Nephron (organoid): Measurements from ENCODE around the gene ULK4.

Experiments
- H3K27ac Mint-ChIP-seq, 3 experiments: 2 replicates each; pipeline ENCODE4 v1.8.0; 2020; ENCODE audit warnings: mixed read lengths in 3 of 3, mild to moderate bottlenecking in 2 of 3, moderate library complexity in 1 of 3
- H3K27me3 Mint-ChIP-seq: 2 replicates; pipeline ENCODE4 v1.8.0; 2021; ENCODE audit warnings: low read depth, mild to moderate bottlenecking, moderate library complexity, mixed read lengths
- H3K36me3 Mint-ChIP-seq: 2 replicates; pipeline ENCODE4 v1.8.0; 2020; ENCODE audit warnings: low read depth, mixed read lengths
- H3K4me1 Mint-ChIP-seq: 2 replicates; pipeline ENCODE4 v1.8.0; 2020; ENCODE audit warnings: mixed read lengths
- H3K4me3 Mint-ChIP-seq, 3 experiments: 2 replicates each; pipeline ENCODE4 v1.8.0; 2020; ENCODE audit warnings: mild to moderate bottlenecking in 3 of 3, mixed read lengths in 3 of 3, moderate library complexity in 2 of 3
- H3K9me3 Mint-ChIP-seq: 2 replicates; pipeline ENCODE4 v1.8.0; 2020; ENCODE audit warnings: mixed read lengths
- CTCF ChIP-seq, 3 experiments: fragments of 200-600 bp; sonication (generic); IDR thresholded peaks; one replicate each; pipeline ENCODE4 v1.5.0; 2021; ENCODE audit warnings: antibody characterized with exemption in 3 of 3; ENCODE audit not compliant: unreplicated experiment in 3 of 3

The ULK4 gene

GRCh38 chr3:41247055-41248004 lies 714.6 kb downstream of the ULK4 start:
- no peak for TF ChIP-seq CTCF (IDR thresholded peaks at IDR 0.05; ENCODE audit: unreplicated experiment in 3 of 3)
- Mint-ChIP-seq H3K9me3 (peaks cover 6% of the 10 kb centered on the region), H3K27ac (peak overlapping the region in 2 of 3 experiments; percentile 22 to 71), H3K4me3 (peak overlapping the region in 1 of 3 experiments; percentile 8), H3K36me3 (peaks cover 22% of the 10 kb centered on the region), H3K4me1 (peaks cover 20% of the 10 kb centered on the region), H3K27me3 (peaks cover 4% of the 10 kb centered on the region)

GRCh38 chr3:41244620-41245336 lies 717.1 kb downstream of the ULK4 start:
- no peak for TF ChIP-seq CTCF (IDR thresholded peaks at IDR 0.05; ENCODE audit: unreplicated experiment in 3 of 3)
- Mint-ChIP-seq H3K9me3 (no peaks in the 10 kb centered on the region), H3K27me3 (peaks cover 4% of the 10 kb centered on the region), H3K27ac (no peak overlapping the region), H3K4me3 (no peak overlapping the region), H3K36me3 (peaks cover 44% of the 10 kb centered on the region), H3K4me1 (peaks cover 35% of the 10 kb centered on the region)

- Mint-ChIP-seq H3K4me1 (peaks cover 45% of the 10 kb centered on the region), H3K27me3 (no peaks in the 10 kb centered on the region), H3K27ac (no peak overlapping the region), H3K36me3 (peaks cover 60% of the 10 kb centered on the region), H3K4me3 (no peak overlapping the region), H3K9me3 (no peaks in the 10 kb centered on the region)
- TF ChIP-seq CTCF (IDR thresholded peaks at IDR 0.05; ENCODE audit: unreplicated experiment in 3 of 3): no peak
Measured at GRCh38 chr3:41243183-41243582, 718.7 kb downstream of the ULK4 start.

- H3K36me3 Mint-ChIP-seq: peaks cover 72% of the 10 kb centered on the region
- no peak overlapping the region for H3K4me3 Mint-ChIP-seq
- H3K27ac Mint-ChIP-seq: peak overlapping the region in 2 of 3 experiments; percentile 18 to 30
- peaks cover 33% of the 10 kb centered on the region for H3K4me1 Mint-ChIP-seq
- TF ChIP-seq CTCF (IDR thresholded peaks at IDR 0.05; ENCODE audit: unreplicated experiment in 3 of 3): no peak
- no peaks in the 10 kb centered on the region for H3K9me3 Mint-ChIP-seq
- H3K27me3 Mint-ChIP-seq: no peaks in the 10 kb centered on the region
Measured at GRCh38 chr3:41241800-41242571, 719.9 kb downstream of the ULK4 start.

GRCh38 chr3:41241161-41241560 lies 720.7 kb downstream of the ULK4 start:
- no peak overlapping the region for H3K4me3 Mint-ChIP-seq
- H3K36me3 Mint-ChIP-seq: peaks cover 80% of the 10 kb centered on the region
- H3K9me3 Mint-ChIP-seq: no peaks in the 10 kb centered on the region
- H3K27me3 Mint-ChIP-seq: no peaks in the 10 kb centered on the region
- TF ChIP-seq CTCF (IDR thresholded peaks at IDR 0.05; ENCODE audit: unreplicated experiment in 3 of 3): no peak
- H3K27ac Mint-ChIP-seq: peak overlapping the region in 1 of 3 experiments; percentile 18
- H3K4me1 Mint-ChIP-seq: peaks cover 28% of the 10 kb centered on the region
